GM19035 (cell line): ENCODE measurements around the gene ADGRA1.

Experiments used
- ATAC-seq: cut with Tn5 transposase; IDR thresholded peaks from one replicate; pipeline ENCODE4 v1.9.1; 2021; ENCODE audit not compliant: unreplicated experiment

The ADGRA1 gene

DNA sequence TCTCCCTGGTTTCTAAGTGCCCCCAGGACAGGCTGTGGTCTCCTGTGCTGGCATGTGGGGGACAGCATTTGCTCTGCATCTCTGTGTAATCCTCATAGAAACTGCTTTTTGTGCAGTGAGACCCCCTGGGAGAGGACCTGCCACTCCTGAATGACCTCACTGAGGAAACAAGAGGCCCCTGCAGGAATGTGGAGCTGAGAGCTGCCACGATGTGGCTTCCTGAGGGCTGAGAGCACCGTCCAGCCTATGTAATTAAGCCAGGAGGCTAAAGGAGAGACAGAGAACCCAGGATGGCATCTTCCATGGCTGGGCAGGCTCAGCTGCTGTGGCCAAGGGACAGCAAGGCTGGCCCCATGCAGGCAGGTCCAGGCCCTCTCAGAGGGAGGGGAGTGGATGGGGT, 32.3 kb upstream of the ADGRA1 start:
- no peak for ATAC-seq

DNA sequence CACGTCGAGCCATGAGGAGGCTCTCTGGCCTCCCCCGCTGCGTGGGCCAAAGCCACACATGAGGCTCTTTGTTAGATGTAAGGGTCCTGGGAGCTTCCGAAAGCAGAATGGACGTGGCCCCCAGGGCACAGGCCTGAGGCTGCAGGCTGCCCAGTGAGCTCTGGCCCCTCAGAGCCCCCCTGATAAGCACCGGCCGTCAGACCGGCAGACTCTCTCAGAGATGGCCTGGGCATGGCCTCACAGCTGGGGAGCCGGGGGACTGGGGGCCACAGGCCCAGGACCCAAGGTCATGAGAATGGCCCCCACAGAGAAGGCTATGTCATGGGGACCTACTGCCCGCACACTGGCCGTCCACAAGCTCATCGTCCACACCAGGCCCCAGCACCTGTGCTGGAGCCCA, 31.7 kb upstream of the ADGRA1 start:
- ATAC-seq = no peak

DNA sequence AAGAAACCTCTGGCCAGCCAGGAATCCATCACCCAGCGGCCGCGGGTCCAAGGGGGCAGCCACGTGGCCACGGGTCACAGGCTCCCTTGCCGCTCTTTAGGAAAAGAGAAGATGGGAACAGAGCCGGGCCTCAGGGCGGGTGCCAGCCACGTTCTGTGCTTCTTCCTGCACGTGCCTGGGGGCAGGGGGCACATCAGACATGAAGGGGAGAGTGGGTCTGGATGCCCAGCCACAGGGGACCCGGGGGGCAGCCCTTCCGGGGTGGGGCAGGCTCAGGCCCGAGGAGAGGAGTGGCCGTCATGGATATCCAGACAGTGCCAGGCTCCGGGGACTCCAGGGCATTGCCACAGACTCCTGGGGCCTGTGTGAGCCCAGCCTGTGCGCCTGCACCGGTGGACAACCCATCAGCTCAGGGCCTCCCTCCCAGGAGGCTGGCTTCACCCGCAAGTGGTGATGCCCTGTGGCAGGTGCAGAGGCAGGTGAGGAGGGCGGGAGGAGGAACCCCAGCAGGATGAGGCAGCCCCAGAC, 31.0 kb upstream of the ADGRA1 start:
- ATAC-seq = no peak

DNA sequence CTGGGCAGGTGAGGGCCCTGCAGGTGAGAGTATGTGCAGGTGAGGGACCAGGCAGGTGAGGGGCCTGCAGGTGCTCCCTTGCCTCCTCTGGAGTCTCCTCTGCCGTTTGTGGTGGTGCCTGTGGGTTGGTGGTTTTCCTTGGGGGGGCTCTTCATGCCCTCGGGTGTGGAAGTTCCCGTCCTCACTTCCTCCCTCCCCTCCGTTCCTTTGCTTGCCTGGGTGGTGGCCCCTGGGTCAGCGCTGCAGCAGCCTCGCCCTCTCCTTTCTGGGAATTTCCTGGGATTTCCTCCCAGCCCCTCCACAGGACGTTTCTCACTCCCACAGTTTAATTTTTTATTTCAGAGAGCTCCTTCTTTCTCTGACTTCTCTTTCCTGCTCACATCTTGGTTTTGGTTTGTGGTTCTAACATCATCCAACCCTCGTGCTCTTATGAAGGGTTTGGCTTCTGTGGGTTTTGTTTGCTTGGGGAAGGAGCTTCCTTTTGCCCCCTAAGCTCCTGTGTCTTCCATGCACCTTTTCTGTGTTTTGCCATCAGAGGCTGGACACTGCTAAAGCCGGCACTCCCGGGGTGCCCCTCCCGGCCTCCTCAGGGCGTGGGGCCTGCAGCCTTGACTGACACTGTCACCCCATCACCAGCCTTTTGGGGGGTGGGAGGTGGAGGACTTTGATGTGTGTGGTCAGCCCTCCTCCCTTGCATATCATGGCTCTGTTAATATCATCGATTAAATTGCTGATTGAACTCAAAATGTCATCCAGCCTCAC, 29.2 kb upstream of the ADGRA1 start:
- no peak for ATAC-seq

DNA sequence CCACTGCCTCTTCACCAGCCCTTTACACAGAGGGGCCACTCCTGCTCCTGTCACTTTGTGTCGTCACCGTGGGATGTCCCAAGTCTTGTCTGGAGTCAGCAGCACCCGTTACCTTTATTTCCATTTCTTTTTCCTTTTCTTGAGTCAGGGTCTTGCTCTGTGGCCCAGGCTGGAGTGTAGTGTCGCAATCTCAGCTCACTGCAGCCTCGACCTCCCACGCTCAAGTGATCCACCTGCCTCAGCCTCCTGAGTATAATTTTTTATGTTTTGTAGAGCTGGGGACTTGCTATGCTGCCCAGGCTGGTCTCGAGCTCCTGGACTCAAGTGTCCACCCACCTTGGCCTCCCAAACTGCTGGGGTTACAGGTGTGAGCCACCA, 28.6 kb upstream of the ADGRA1 start:
- no peak for ATAC-seq

DNA sequence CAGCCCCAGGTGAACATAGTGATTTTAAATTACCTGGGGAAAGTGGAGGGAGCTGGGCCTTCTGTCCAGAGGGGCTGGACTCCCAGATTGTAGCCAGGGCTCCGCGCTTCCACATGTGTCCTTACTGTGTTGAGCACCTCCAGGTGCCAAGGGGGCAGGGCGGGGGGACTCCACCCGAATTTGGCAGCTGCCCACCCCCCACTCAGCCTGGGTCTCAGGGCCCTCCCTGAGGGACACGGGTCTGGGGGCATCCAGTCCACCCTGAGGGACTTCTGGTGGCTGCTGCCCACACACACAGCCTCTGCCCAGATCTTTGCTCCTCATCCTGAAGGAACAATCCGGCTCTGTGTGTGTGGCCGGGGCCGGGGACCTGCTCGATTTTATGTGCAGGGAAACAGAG, 28.2 kb upstream of the ADGRA1 start:
- ATAC-seq = no peak

DNA sequence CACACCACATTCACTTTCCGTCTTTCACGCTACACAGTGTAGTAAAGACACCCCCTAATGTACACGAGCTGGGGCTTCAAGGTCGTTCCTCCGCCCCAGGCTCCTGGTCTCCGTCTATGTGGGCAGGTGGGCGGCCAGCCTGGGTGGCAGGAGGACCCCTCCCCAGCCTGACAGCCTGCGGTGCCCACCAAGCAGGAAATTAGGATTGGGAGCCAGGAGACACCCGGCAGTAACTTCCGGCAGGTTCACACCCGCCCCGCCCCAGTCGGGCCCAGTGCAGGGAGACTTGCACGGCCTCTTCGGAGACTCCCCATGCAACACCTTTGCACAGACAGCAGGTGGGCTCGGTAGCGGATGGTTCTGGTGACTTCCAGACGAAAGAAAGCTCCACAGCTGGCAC, 27.7 kb upstream of the ADGRA1 start:
- no peak for ATAC-seq

DNA sequence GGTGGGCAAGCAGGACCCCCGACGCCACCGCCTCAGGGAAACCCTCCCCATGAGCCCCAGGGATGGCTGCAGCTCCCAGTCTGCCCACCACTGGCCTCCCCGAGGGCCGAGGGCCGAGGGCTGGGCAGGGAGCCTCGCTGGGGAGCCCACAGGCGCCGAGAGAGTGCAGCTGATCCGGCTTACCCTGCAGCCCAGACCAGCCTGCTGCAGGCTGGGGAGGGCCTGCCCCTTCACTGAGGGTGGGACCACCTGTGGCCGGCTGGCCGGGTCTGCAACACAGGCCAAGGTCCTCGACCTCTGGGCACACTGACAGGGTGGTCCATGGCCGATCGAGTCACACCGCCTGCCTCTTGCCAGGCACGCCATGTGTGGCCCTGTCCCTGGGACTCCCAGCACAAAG, 27.3 kb upstream of the ADGRA1 start:
- no peak for ATAC-seq

DNA sequence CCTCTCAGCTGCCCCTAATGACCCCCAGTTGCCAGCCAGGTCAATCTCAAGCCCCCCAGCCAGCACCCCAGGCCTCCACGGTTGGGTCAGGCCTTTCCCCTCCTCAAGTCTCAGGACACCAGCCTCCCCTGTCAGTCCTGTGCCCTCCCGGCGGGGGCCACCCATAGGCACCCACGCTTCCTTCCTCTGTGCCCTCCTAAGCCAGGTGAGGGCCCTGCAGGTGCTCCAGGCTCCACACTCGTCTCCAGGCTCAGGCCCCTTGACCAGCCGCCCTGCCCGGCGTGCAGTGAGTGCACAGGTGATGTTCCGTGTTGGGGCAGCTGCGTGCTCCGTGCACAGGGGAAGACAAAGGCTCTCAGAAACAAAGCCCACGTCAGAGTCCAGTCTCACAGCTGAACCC, 26.8 kb upstream of the ADGRA1 start:
- no peak for ATAC-seq

DNA sequence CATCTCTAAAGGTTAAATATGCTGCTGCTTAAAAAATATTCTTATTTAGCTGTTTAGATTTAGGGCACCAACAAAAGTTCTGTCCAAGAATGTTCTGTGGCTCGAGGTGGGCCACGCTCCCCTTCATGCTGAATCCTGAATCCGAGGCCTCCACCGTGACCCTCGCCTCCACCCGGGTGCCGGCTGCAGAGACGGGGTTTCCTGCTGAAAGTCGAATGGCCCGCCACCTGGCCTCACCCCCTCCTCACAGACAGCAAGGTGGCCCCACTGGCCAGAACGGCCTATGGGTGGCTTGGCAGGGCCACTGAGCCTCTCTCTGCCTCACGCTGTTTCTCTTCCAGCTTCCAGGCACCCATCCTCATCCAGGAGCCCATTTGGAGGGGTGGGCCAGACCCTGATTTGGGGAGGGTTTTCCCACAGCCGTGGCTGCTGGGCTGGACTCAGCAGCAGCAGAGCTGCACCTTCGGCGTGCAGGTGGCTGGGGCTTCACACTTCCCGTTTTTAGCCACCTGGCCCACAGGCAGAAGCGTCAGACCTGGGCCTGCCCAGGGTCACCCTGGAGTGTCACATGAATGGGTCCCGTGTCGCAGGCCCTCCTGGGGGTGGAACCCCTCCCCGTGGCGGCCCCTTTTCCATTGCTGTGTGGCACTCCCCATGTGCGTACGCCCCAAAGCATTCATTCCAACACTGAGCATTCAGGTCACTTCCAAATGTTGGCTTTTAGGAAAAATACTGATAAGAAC, 26.3 kb upstream of the ADGRA1 start:
- ATAC-seq = no peak

DNA sequence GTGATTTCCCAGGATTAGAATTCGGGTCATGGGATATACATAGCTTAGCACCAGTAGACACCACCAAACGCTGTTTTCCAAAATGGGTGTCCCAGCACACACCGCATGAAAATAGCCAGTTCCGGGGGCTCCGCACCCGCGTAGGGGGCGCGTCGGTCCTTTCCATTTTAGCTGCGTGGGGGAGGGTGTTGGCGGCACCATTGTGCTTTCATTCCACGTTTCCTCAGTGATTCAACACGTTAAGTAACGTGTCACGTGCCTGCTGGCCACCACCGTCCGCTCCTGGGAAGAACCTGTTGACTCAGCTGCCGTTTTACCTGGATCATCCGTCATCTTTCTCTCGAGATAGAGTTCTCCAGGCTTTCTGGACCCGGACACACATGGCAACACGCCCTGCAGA, 25.6 kb upstream of the ADGRA1 start:
- no peak for ATAC-seq

DNA sequence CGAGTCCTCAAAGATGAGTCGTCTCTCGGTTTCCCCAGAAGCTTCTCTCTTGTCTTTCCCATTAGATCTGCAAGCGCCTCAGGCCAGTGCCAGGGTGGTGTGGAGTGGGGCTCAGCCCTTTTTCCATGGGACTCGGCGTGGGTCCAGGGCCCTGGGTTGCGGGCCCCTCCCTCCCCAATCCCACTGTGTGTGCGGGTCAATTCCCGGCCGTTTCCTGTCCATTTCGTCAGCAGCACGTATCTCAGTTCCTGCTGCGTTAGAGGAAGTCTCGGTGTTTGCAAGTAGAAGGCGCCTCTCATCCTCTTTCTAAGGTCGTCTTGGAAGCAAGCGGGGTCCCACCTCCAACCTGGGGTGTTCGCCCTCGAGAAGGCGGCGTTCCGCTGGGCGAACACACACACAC, 25.1 kb upstream of the ADGRA1 start:
- ATAC-seq = no peak

DNA sequence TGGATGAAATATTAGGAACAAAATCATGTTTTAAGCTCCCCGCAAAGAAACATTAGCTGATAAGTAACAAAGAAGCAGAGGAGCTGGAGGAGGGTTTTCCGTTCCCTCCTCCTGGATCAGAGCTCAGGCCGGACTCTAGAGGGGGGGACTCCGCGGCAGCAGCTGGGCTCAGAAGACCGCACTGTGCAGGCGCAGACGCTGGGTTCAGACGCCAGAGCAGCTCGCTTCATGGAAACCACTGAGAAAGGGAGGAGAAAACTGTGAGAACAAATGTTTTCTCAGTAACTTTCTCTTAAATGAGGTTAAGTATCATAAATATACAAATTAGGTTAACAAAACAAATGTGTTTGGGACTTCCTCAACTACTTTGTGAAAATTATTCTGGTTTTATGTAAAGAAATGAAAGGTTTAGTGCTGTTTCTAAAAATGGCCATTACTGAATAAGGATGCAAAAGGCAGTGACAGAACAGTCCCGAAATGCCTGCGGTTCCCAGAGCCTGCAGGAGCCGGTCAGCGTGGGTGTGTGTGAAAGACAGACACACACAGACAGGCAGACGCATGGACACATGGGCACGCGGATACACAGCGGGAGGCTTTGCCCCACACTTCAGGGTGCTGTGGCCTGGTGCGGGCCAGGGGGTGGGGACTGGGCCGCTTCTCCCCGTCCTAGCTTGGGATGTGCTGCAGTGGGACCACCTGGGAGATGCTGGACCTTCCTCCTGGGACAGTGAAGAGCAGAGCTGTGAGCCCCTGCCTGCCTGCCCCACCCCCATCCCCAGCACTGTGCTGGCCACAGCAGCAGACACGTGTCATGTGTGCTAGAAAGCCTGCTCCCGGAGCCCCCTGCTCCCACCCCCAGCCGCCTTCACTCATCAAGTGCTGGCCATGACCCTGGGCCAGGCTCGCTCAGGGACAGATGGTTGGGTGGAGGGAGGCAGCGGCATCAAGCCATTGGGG, 20.3 kb upstream of the ADGRA1 start:
- ATAC-seq = no peak

DNA sequence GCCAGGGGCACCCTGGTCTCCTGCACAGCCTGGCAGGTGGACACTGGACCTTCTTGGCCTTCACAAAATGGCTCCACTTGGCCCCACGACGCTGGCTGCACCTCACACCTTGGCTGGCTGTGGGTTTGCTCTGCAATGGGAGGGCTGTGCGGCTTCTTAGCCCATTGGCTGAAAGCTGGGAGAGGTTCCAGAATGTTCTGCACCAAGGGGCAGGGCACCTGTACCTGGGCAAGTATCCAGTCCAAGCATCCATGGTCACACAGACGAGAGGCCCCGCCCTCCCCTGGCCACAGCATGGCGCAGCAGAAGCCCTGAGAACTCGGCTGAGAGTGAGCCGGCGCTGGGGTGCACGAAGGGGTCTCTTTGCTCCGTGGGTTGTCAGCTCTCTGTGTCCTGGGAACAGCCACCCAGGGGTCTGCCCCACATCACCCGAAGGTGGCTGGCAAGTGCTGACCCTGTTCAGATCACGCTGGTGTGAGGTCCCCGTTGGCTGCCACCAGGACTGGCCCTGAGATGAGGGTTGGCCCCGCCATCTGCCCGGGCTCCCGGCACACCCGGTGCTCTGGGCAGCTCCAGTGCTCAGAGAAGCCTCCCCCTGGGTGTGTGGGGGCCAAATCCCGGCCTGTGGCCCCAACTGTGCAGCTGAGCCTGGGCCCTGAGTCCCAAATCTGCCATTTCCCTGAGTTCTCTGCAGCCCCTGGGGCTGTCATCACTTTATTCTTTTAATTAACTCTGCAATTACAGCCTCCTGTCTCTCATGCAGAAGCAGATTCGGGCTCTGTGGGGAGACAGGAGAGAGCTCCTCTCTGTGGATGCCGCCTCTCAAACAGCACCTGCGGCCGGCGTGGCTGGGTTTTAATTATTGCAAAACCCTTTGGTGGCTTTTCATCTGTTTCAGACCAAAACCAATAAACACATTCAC, 19.4 kb upstream of the ADGRA1 start:
- no peak for ATAC-seq

DNA sequence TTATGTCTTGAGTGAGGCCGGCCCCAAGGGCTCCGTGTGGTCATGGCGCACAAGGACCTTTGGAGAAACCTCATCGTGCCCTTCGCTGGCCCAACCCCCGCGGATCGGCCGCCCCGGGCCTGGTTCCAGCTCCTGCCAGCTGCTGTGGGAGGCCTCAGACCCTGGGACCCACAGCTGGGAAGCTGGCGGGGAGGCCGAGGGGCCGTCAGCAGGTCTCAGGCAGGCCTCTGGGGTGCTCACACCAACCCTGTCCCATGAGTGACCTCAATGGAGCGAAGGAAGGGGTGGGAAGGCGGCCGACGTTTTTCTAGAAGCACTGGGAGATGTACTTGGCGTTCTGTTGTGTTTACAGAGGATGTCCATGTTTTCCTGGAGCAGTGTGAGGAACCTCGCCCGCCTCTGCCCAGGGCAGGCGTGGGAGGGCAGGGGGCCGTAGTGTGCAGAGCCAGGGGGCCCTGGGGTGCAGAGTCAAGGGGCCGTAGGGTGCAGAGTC, 18.6 kb upstream of the ADGRA1 start:
- ATAC-seq = no peak

DNA sequence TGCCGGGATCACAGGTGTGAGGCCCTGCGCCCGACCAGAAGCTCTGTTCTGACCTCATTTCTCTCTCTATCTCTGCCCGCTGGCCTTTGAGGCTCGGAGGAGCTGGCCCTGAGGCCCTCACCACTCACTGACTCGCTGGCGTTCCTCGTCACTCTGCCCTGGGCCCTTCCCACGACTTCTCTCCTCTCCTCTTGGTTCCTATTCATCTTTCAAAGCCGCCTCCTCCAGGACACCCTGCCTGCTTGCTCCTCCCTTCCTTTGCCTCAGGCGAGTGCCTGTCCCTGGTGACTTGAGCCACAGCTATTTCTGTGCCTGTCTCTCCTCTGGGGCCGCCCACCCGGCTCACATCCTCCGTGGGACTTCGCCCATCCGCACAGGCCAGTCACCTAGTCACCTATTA, 17.3 kb upstream of the ADGRA1 start:
- ATAC-seq = no peak

DNA sequence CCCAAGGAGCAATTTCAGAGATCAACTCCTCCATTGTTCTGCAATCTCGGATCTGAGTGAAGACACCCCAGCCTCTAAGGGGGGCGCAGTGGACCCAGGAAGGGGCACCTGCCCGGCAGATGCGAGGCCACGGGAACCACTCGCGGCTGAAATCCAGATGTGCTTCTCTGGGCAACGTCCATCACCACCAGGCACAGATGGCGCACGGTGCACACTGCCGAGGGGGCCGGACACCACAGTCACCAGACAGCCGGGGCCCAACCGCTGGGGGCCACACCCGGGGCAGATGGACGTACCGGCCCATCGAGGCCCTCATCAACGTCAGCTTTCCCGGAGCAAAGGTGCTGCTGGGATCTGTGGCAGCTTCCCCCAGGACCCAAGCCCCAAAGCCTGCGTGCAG, 16.9 kb upstream of the ADGRA1 start:
- no peak for ATAC-seq

DNA sequence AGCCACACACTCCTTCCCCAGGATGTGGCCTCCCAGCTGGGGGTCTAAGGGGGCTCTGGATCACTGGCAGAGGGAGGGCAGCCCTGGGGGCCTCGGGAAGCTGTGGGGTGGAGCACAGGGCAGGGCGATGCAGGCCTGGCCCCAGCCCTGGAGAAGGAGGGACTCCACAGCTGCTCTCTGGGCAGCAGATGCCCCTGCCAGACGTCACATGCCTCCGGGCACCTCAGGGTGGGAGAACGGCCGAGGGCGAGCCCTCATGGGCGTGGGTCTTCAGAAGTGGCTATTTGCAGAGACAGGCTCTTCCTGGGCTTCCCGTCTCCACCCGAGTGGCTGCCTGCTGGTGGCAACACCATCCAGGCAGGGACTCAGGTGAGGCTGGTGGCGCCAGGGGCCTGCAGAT, 16.0 kb upstream of the ADGRA1 start:
- no peak for ATAC-seq

DNA sequence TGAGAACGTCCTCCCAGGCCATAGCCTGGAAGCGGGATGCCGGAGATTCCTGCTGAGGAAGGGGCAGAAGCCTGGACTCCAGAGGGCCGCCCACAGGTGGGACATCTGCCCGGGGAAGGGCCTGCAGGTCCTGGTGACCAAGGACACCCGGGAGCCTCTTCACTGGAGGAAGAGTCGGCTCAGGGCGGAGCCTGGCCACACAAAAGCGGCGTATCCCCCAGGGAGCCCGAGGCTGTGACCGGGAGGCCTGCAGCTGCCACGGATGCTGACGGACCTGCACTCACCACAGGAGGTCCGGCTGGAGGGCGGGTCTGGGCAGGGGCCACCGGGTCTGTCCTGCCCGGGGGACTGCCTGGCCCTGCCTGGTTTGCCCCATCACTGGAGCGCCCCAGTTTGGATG, 15.5 kb upstream of the ADGRA1 start:
- ATAC-seq = no peak

DNA sequence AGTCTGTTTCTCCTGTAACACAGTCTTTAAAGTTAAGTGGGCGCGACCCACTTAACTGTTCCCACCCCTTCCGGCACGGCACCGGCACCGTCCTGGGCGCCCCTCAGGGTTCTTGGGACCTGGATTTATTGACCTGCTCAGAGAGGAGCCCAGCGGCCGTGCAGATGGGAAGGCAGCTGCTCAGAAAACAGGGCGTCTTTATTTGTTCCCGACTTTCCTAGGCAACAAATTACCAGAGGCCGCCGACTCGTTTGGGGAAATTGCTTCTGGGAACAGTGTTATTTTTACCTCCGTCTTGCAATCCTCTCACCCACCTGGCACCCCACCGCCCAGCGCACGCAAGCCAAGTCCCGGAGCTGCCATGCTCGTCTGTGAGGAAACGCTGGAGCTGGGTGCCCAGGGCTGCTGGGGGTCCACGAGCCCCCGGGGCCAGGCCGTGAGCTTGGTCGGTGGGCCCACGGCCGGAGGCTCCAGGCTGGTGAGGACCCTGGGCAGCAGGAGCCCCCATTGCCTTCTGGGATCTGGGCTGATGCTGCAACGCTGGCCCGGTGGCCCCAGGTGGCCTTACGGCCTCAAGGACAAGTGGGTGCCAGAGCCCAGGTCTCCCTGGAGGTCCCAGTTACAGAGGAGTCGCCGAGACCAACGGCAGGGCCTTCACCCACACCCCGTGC, 14.9 kb upstream of the ADGRA1 start:
- no peak for ATAC-seq
